HepG2 (cell line): ENCODE measurements around the gene CLIC5. TPM values are rescaled to one million over a fixed set of nuclear protein-coding genes. Genes with fewer than 3 reads are reported as not detected.

ENCODE experiments used
- ATAC-seq: fragments of 200-7000 bp; cut with Tn5 transposase; 3 replicates; pipeline ENCODE4 v1.9.1; 2020; ENCODE audit warnings: mild to moderate bottlenecking, moderate library complexity
- BruUV-seq: library from RNA; stranded (reverse); fragments of 400-500 nt; replicated peaks from 2 replicates; lab custom pipeline; 2021; lab: Mats Ljungman, UMichigan
- CTCF ChIA-PET: fragments of 300-600 bp; formaldehyde crosslinking; extraction: SDS; loops from one replicate; lab custom pipeline; 2021; ENCODE audit warnings: low total read pairs, inconsistent platforms, low intra/inter-chr PET ratio; lab: Yijun Ruan, JAX
- POLR2A ChIA-PET: fragments of 350-600 bp; sonication (Branson Sonifier 250); formaldehyde crosslinking; loops from one replicate; lab custom pipeline; 2020; ENCODE audit warnings: antibody characterized with exemption, inconsistent platforms; lab: Yijun Ruan, JAX
- DNase-seq: peaks from one replicate; pipeline ENCODE4 v3.0.0-alpha.2; 2015; ENCODE audit warnings: low spot score
- FAIRE-seq: peaks from 3 replicates; lab custom pipeline; 2011; peaks lifted over from hg19 to GRCh38; lab: Jason Lieb, UNC
- H2AFZ ChIP-seq: one replicate; pipeline ENCODE4 v1.6.1; 2011; ENCODE audit warnings: low read length, inconsistent platforms
- H3K27ac ChIP-seq: fragments of 300-600 bp; 3 replicates; pipeline ENCODE4 v1.8.0; 2011; ENCODE audit warnings: mixed run types, mild to moderate bottlenecking, mixed read lengths, low read length, inconsistent platforms; ENCODE audit not compliant: insufficient read depth; ENCODE audit errors: extremely low read length
- H3K27me3 ChIP-seq, 2 experiments: fragments of 200-600 bp in 1 of 2; 2 replicates in 1 of 2; 3 replicates in 1 of 2; pipeline versions ENCODE4 v1.6.0 to v1.8.0; 2011; ENCODE audit warnings: low read length in 2 of 2, mild to moderate bottlenecking in 2 of 2, moderate library complexity in 2 of 2, inconsistent platforms in 1 of 2; ENCODE audit not compliant: insufficient read depth in 2 of 2, control insufficient read depth in 1 of 2
- H3K36me3 ChIP-seq, 2 experiments: fragments of 200-600 bp in 1 of 2; replicated peaks in 1 of 2; 2 replicates in 1 of 2; 3 replicates in 1 of 2; pipeline versions ENCODE4 v1.5.1 to v1.8.0; 2011; ENCODE audit warnings: low read length in 2 of 2, inconsistent platforms in 1 of 2; ENCODE audit not compliant: insufficient read depth in 2 of 2, control insufficient read depth in 1 of 2
- H3K4me1 ChIP-seq: 2 replicates; pipeline ENCODE4 v1.5.1; 2012; ENCODE audit warnings: low read length, inconsistent platforms; ENCODE audit not compliant: insufficient read depth
- H3K4me2 ChIP-seq: 2 replicates; pipeline ENCODE4 v1.6.0; 2011; ENCODE audit warnings: low read depth, low read length, inconsistent platforms
- H3K4me3 ChIP-seq, 3 experiments: fragments of 200-600 bp in 1 of 3; sonication (generic), shearing (Covaris generic) in 1 of 3; replicated peaks in 1 of 3; 2 replicates each; pipeline ENCODE4 v1.5.1; 2011 to 2016; ENCODE audit warnings: low read length in 3 of 3, inconsistent platforms in 2 of 3, low read depth in 2 of 3, mild to moderate bottlenecking in 2 of 3, control low read depth in 1 of 3, mixed read lengths in 1 of 3; ENCODE audit not compliant: insufficient read depth in 1 of 3
- H3K79me2 ChIP-seq: one replicate; pipeline ENCODE4 v1.6.1; 2011; ENCODE audit warnings: low read length, inconsistent platforms; ENCODE audit not compliant: insufficient read depth
- H3K9ac ChIP-seq: 2 replicates; pipeline ENCODE4 v1.6.0; 2011; ENCODE audit warnings: mild to moderate bottlenecking, low read depth, low read length, inconsistent platforms; ENCODE audit not compliant: insufficient read depth
- H3K9me3 ChIP-seq: 2 replicates; pipeline ENCODE4 v1.5.1; 2012; ENCODE audit warnings: mild to moderate bottlenecking, low read length
- H4K20me1 ChIP-seq: 2 replicates; pipeline ENCODE4 v1.6.0; 2011; ENCODE audit warnings: inconsistent platforms, mild to moderate bottlenecking, low read length, moderate library complexity; ENCODE audit not compliant: insufficient read depth
- DNMT1 ChIP-seq: sonication (generic); formaldehyde crosslinking; IDR thresholded peaks from 2 replicates; pipeline ENCODE4 v1.5.1; 2020; ENCODE audit warnings: mild to moderate bottlenecking, missing genetic modification reagents
- DR1 ChIP-seq: sonication (generic); formaldehyde crosslinking; IDR thresholded peaks from 2 replicates; pipeline ENCODE4 v1.8.0; 2021; ENCODE audit warnings: mild to moderate bottlenecking, missing genetic modification reagents, inconsistent platforms
- ETV6 ChIP-seq: sonication (generic); formaldehyde crosslinking; conservative IDR thresholded peaks from 2 replicates; pipeline ENCODE4 v1.4.0; 2020; ENCODE audit warnings: missing genetic modification reagents
- FOSL2 ChIP-seq: sonication (generic); formaldehyde crosslinking; IDR thresholded peaks from 2 replicates; pipeline ENCODE4 v1.4.0; 2020; ENCODE audit warnings: missing genetic modification reagents
- HOXA7 ChIP-seq: sonication (generic); formaldehyde crosslinking; IDR thresholded peaks from 2 replicates; pipeline ENCODE4 v1.8.1; 2022; ENCODE audit warnings: mild to moderate bottlenecking, missing genetic modification reagents, moderate library complexity
- JUN ChIP-seq: sonication (generic); formaldehyde crosslinking; IDR thresholded peaks from 2 replicates; pipeline ENCODE4 v1.4.0; 2020; ENCODE audit warnings: mild to moderate bottlenecking, missing genetic modification reagents
- NFRKB ChIP-seq: fragments of 450-650 bp; IDR thresholded peaks from 2 replicates; pipeline ENCODE4 v1.6.1; 2017
- POLR2A ChIP-seq, 2 experiments: IDR thresholded peaks; 2 replicates each; pipeline ENCODE4 v1.6.1; 2011; ENCODE audit warnings: low read depth in 2 of 2, low read length in 2 of 2, mild to moderate bottlenecking in 1 of 2, moderate library complexity in 1 of 2; ENCODE audit not compliant: insufficient read depth in 1 of 2
- RBAK ChIP-seq: sonication (generic); formaldehyde crosslinking; IDR thresholded peaks from 2 replicates; pipeline ENCODE4 v1.5.1; 2020; ENCODE audit warnings: mild to moderate bottlenecking, missing genetic modification reagents
- SMAD9 ChIP-seq: sonication (generic); formaldehyde crosslinking; IDR thresholded peaks from 2 replicates; pipeline ENCODE4 v1.5.1; 2020; ENCODE audit warnings: mild to moderate bottlenecking, missing genetic modification reagents
- SOX5 ChIP-seq: IDR thresholded peaks from 2 replicates; pipeline ENCODE4 v1.6.1; 2016; ENCODE audit warnings: borderline replicate concordance
- SRY ChIP-seq: sonication (generic); formaldehyde crosslinking; IDR thresholded peaks from 2 replicates; pipeline ENCODE4 v1.8.0; 2022; ENCODE audit warnings: mild to moderate bottlenecking, missing genetic modification reagents
- THAP11 ChIP-seq: IDR thresholded peaks from 2 replicates; pipeline ENCODE4 v1.6.1; 2016; ENCODE audit warnings: missing biosample characterization, missing genetic modification reagents
- ZNF570 ChIP-seq: sonication (generic); formaldehyde crosslinking; IDR thresholded peaks from 2 replicates; pipeline ENCODE4 v1.4.0; 2020; ENCODE audit warnings: mild to moderate bottlenecking, missing genetic modification reagents, borderline replicate concordance
- ZNF704 ChIP-seq: sonication (generic); formaldehyde crosslinking; IDR thresholded peaks from 2 replicates; pipeline ENCODE4 v1.8.1; 2023; ENCODE audit warnings: mild to moderate bottlenecking, inconsistent platforms, moderate library complexity, missing genetic modification reagents, borderline replicate concordance
- WGBS: methylation state at CpG from one replicate; pipeline ENCODE4 v1.1.6; 2017; ENCODE audit warnings: low lambda C conversion rate; 5-methylcytosine and 5-hydroxymethylcytosine counted together
- in situ Hi-C: cut with HindIII; loops from 2 replicates; pipeline ENCODE4 v1.10.0; 2017; ENCODE audit warnings: low pct_unique_long_range_greater_than_20kb; ENCODE audit not compliant: extremely low pct_ligation_motif_present
- intact Hi-C: fragments of 100-400 bp; cut with micrococcal nuclease; formaldehyde crosslinking; loops from one replicate; pipeline ENCODE4 v1.10.0; 2022; ENCODE audit not compliant: unreplicated experiment
- polyA plus RNA-seq, 8 experiments: library from polyadenylated mRNA; depleted of rRNA in 3 of 8; stranded (reverse) in 7 of 8; unstranded in 1 of 8; fragments of >200 nt; fragmentation: Illumina TruSeq in 4 of 8; extraction: Trizol in 4 of 8; gene quantifications; 2 replicates each; pipeline versions ENCODE4 v1.2.1 to v1.2.3, GENCODE V29; 2011 to 2016; ENCODE audit warnings: low read depth in 4 of 8, missing spikeins in 1 of 8, mixed read lengths in 1 of 8; ENCODE audit not compliant: insufficient read depth in 1 of 8
- total RNA-seq, 5 experiments: library from RNA; depleted of rRNA; stranded (reverse); fragments of >200 nt; fragmentation: Illumina TruSeq; extraction: Trizol; gene quantifications; 2 replicates each; pipeline ENCODE4 v1.2.3, GENCODE V29; 2016; ENCODE audit warnings: low read depth in 1 of 5
- TF ChIP-seq, protein P1 (sequence below): sonication (generic); formaldehyde crosslinking; IDR thresholded peaks from 2 replicates; pipeline ENCODE4 v1.5.0; 2020; ENCODE audit warnings: missing genetic modification reagents
- TF ChIP-seq, protein P2 (sequence below): sonication (generic); formaldehyde crosslinking; IDR thresholded peaks from 2 replicates; pipeline ENCODE4 v1.8.1; 2023; ENCODE audit warnings: missing genetic modification reagents, mild to moderate bottlenecking, borderline replicate concordance
- TF ChIP-seq, protein P3 (sequence below): sonication (generic); formaldehyde crosslinking; IDR thresholded peaks from 2 replicates; pipeline ENCODE4 v1.5.0; 2020; ENCODE audit warnings: mild to moderate bottlenecking, missing genetic modification reagents
- TF ChIP-seq, protein P4 (sequence below): sonication (generic); formaldehyde crosslinking; IDR thresholded peaks from 2 replicates; pipeline ENCODE4 v1.4.0; 2020; ENCODE audit warnings: missing genetic modification reagents
- TF ChIP-seq, protein P5 (sequence below): sonication (generic); formaldehyde crosslinking; IDR thresholded peaks from 2 replicates; pipeline ENCODE4 v1.4.0; 2020; ENCODE audit warnings: missing genetic modification reagents, borderline replicate concordance

The CLIC5 gene
- total and polyA plus RNA-seq, 2 of the 13 experiments (the other 11 are each of a cell fraction or from before 2014, with no cell fraction given) = not detected

DNA sequence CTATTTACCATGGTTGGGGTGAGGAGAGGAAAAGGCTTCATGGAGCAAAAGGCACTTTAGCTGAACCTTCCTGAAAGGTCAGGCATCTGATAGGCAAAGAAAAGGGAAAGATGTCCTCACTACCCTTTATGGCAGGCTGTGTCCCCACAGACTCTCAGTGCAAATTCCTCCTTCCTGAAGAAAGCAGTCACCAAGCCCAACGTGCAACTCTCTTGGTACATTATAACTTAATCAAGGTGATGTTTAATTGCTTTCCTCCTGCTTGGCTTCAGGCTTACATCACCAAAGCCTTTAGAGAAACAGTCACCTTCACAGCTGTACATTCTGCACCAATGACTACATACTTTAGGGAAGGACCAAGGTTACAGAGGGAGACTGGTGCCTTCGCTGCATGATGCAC lies 2.1 kb upstream of the CLIC5 start:
- DNase-seq (no peak), FAIRE-seq (no peak), ATAC-seq (no peak)
- BruUV-seq = no TSS peak
- in situ Hi-C loops (no loop called here), intact Hi-C loops (no loop called here)
- CTCF ChIA-PET = no interaction called here
- Histone ChIP-seq H4K20me1 (no peaks in the 10 kb centered on the region), H3K4me2 (no peak overlapping the region), H3K27ac (no peak overlapping the region), H3K9ac (no peak overlapping the region), H3K79me2 (no peaks in the 10 kb centered on the region), H3K9me3 (0 out of 2 replicates have a peak, but pooled peaks cover 4% of the 10 kb centered on the region), H3K4me3 (no peak overlapping the region), H3K27me3 (peaks cover 0 to 45% of the 10 kb centered on the region in 2 experiments; a peak in 4 of 5 replicates), H3K36me3 (no peaks in the 10 kb centered on the region), H2AFZ (no peak overlapping the region), H3K4me1 (peaks cover 12% of the 10 kb centered on the region)
- POLR2A ChIA-PET = no interaction called here
- WGBS = 4% methylated on average over 2 of the region's 2 CpGs
- TF ChIP-seq HOXA7 (CRISPR knock-in tag) (no peak), POLR2A (IDR thresholded peaks at IDR 0.05; ENCODE audit: insufficient read depth in 1 of 2, low read depth in 2 of 2, low read length in 2 of 2) (no peak), NFRKB (no peak), SOX5 (CRISPR knock-in tag) (no peak), DR1 (CRISPR knock-in tag) (no peak), ZNF570 (CRISPR knock-in tag) (no peak), DNMT1 (no peak), JUN (CRISPR knock-in tag) (no peak), SMAD9 (CRISPR knock-in tag) (no peak), SRY (CRISPR knock-in tag) (no peak), ZNF704 (CRISPR knock-in tag) (no peak), RBAK (CRISPR knock-in tag) (no peak), FOSL2 (CRISPR knock-in tag) (no peak), THAP11 (no peak), ETV6 (CRISPR knock-in tag) (no peak)
- TF ChIP-seq, protein P1, sequence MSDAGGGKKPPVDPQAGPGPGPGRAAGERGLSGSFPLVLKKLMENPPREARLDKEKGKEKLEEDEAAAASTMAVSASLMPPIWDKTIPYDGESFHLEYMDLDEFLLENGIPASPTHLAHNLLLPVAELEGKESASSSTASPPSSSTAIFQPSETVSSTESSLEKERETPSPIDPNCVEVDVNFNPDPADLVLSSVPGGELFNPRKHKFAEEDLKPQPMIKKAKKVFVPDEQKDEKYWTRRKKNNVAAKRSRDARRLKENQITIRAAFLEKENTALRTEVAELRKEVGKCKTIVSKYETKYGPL (CRISPR knock-in tag) = no peak
- TF ChIP-seq, protein P2, sequence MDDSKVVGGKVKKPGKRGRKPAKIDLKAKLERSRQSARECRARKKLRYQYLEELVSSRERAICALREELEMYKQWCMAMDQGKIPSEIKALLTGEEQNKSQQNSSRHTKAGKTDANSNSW (CRISPR knock-in tag) = no peak
- TF ChIP-seq, protein P3, sequence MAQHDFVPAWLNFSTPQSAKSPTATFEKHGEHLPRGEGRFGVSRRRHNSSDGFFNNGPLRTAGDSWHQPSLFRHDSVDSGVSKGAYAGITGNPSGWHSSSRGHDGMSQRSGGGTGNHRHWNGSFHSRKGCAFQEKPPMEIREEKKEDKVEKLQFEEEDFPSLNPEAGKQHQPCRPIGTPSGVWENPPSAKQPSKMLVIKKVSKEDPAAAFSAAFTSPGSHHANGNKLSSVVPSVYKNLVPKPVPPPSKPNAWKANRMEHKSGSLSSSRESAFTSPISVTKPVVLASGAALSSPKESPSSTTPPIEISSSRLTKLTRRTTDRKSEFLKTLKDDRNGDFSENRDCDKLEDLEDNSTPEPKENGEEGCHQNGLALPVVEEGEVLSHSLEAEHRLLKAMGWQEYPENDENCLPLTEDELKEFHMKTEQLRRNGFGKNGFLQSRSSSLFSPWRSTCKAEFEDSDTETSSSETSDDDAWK (CRISPR knock-in tag) = no peak
- TF ChIP-seq, protein P4, sequence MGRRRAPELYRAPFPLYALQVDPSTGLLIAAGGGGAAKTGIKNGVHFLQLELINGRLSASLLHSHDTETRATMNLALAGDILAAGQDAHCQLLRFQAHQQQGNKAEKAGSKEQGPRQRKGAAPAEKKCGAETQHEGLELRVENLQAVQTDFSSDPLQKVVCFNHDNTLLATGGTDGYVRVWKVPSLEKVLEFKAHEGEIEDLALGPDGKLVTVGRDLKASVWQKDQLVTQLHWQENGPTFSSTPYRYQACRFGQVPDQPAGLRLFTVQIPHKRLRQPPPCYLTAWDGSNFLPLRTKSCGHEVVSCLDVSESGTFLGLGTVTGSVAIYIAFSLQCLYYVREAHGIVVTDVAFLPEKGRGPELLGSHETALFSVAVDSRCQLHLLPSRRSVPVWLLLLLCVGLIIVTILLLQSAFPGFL (CRISPR knock-in tag) = no peak
- TF ChIP-seq, protein P5, sequence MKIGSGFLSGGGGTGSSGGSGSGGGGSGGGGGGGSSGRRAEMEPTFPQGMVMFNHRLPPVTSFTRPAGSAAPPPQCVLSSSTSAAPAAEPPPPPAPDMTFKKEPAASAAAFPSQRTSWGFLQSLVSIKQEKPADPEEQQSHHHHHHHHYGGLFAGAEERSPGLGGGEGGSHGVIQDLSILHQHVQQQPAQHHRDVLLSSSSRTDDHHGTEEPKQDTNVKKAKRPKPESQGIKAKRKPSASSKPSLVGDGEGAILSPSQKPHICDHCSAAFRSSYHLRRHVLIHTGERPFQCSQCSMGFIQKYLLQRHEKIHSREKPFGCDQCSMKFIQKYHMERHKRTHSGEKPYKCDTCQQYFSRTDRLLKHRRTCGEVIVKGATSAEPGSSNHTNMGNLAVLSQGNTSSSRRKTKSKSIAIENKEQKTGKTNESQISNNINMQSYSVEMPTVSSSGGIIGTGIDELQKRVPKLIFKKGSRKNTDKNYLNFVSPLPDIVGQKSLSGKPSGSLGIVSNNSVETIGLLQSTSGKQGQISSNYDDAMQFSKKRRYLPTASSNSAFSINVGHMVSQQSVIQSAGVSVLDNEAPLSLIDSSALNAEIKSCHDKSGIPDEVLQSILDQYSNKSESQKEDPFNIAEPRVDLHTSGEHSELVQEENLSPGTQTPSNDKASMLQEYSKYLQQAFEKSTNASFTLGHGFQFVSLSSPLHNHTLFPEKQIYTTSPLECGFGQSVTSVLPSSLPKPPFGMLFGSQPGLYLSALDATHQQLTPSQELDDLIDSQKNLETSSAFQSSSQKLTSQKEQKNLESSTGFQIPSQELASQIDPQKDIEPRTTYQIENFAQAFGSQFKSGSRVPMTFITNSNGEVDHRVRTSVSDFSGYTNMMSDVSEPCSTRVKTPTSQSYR = no peak
